H9 (cell line): ENCODE results near the gene CCKAR. TPM values are rescaled to one million over a fixed set of nuclear protein-coding genes. Genes with fewer than 3 reads are reported as not detected.

Experiments used
- DNase-seq: peaks from one replicate; pipeline ENCODE4 v3.0.0-alpha.2; 2017
- H2AFZ ChIP-seq: one replicate; pipeline ENCODE4 v1.6.1; 2013; ENCODE audit warnings: mild to moderate bottlenecking, low read length, control low read depth, moderate library complexity
- H2AK5ac ChIP-seq: 2 replicates; pipeline ENCODE4 v1.6.1; 2013; ENCODE audit warnings: low read length, control low read depth, mixed read lengths; ENCODE audit not compliant: insufficient read length
- H2BK120ac ChIP-seq: one replicate; pipeline ENCODE4 v1.6.1; 2013; ENCODE audit warnings: low read depth, mild to moderate bottlenecking, low read length, control low read depth, inconsistent platforms; ENCODE audit not compliant: poor library complexity, severe bottlenecking
- H2BK12ac ChIP-seq: 2 replicates; pipeline ENCODE4 v1.6.1; 2013; ENCODE audit warnings: low read length, control low read depth, mixed read lengths, low read depth; ENCODE audit not compliant: insufficient read length
- H2BK15ac ChIP-seq: 2 replicates; pipeline ENCODE4 v1.6.1; 2013; ENCODE audit warnings: low read depth, low read length, control low read depth
- H2BK20ac ChIP-seq: one replicate; pipeline ENCODE4 v1.6.1; 2013; ENCODE audit warnings: low read depth, mild to moderate bottlenecking, low read length, control low read depth, inconsistent platforms; ENCODE audit not compliant: poor library complexity, severe bottlenecking
- H2BK5ac ChIP-seq: 2 replicates; pipeline ENCODE4 v1.6.1; 2013; ENCODE audit warnings: low read length, control low read depth, mixed read lengths; ENCODE audit not compliant: insufficient read length
- H3K14ac ChIP-seq: 2 replicates; pipeline ENCODE4 v1.6.1; 2013; ENCODE audit warnings: low read length, control low read depth; ENCODE audit not compliant: insufficient read depth
- H3K18ac ChIP-seq: 2 replicates; pipeline ENCODE4 v1.6.1; 2013; ENCODE audit warnings: low read depth, mild to moderate bottlenecking, mixed read lengths, low read length, control low read depth; ENCODE audit not compliant: insufficient read length
- H3K23ac ChIP-seq: 2 replicates; pipeline ENCODE4 v1.6.1; 2013; ENCODE audit warnings: low read length, control low read depth, mixed read lengths, low read depth; ENCODE audit not compliant: insufficient read length
- H3K23me2 ChIP-seq: 2 replicates; pipeline ENCODE4 v1.6.1; 2013; ENCODE audit warnings: low read depth, mild to moderate bottlenecking, mixed read lengths, low read length, control low read depth; ENCODE audit not compliant: insufficient read length, poor library complexity, severe bottlenecking
- H3K27ac ChIP-seq: 2 replicates; pipeline ENCODE4 v1.5.1; 2013; ENCODE audit warnings: low read length, control low read depth, mixed read lengths, low read depth; ENCODE audit not compliant: insufficient read length
- H3K27me3 ChIP-seq: 2 replicates; pipeline ENCODE4 v1.6.1; 2013; ENCODE audit warnings: low read length, control low read depth, inconsistent platforms; ENCODE audit not compliant: insufficient read depth
- H3K4ac ChIP-seq: 2 replicates; pipeline ENCODE4 v1.6.1; 2013; ENCODE audit warnings: low read depth, mild to moderate bottlenecking, control low read depth, inconsistent platforms, low read length, moderate library complexity
- H3K4me1 ChIP-seq: 2 replicates; pipeline ENCODE4 v1.6.1; 2013; ENCODE audit warnings: low read length, control low read depth, inconsistent platforms; ENCODE audit not compliant: insufficient read depth
- H3K4me2 ChIP-seq: 2 replicates; pipeline ENCODE4 v1.6.1; 2013; ENCODE audit warnings: low read length, control low read depth, mixed read lengths; ENCODE audit not compliant: insufficient read length, insufficient read depth
- H3K56ac ChIP-seq: 2 replicates; pipeline ENCODE4 v1.6.1; 2013; ENCODE audit warnings: low read depth, mild to moderate bottlenecking, mixed read lengths, low read length, control low read depth; ENCODE audit not compliant: insufficient read length
- H3K79me1 ChIP-seq: 2 replicates; pipeline ENCODE4 v1.6.1; 2013; ENCODE audit warnings: low read depth, mild to moderate bottlenecking, moderate library complexity, low read length, control low read depth, inconsistent platforms; ENCODE audit not compliant: insufficient read depth, poor library complexity, severe bottlenecking
- H3K79me2 ChIP-seq: 2 replicates; pipeline ENCODE4 v1.6.1; 2013; ENCODE audit warnings: low read length, control low read depth, inconsistent platforms; ENCODE audit not compliant: insufficient read depth
- H3K9ac ChIP-seq: 2 replicates; pipeline ENCODE4 v1.6.1; 2013; ENCODE audit warnings: low read length, control low read depth, mixed read lengths; ENCODE audit not compliant: insufficient read length; ENCODE audit errors: extremely low read depth
- H3K9me3 ChIP-seq: one replicate; pipeline ENCODE4 v1.6.1; 2013; ENCODE audit warnings: low read depth, low read length, inconsistent platforms; ENCODE audit not compliant: control insufficient read depth
- H3T11ph ChIP-seq: one replicate; pipeline ENCODE4 v1.6.1; 2013; ENCODE audit warnings: mild to moderate bottlenecking, low read length, control low read depth, inconsistent platforms
- H4K20me1 ChIP-seq: one replicate; pipeline ENCODE4 v1.6.1; 2013; ENCODE audit not compliant: control insufficient read depth, insufficient read length, insufficient read depth
- H4K5ac ChIP-seq: 2 replicates; pipeline ENCODE4 v1.6.1; 2013; ENCODE audit warnings: low read depth, mild to moderate bottlenecking, mixed read lengths, low read length, control low read depth; ENCODE audit not compliant: insufficient read length
- H4K8ac ChIP-seq: replicated peaks from 2 replicates; pipeline ENCODE4 v1.6.1; 2013; ENCODE audit warnings: low read length, control low read depth, mixed read lengths, low read depth; ENCODE audit not compliant: insufficient read length
- H4K91ac ChIP-seq: 2 replicates; pipeline ENCODE4 v1.6.1; 2013; ENCODE audit warnings: low read depth, mild to moderate bottlenecking, moderate library complexity, mixed read lengths, low read length, control low read depth; ENCODE audit not compliant: insufficient read length
- H3K27ac Mint-ChIP-seq, 3 experiments: 2 replicates in 2 of 3; 3 replicates in 1 of 3; pipeline ENCODE4 v1.8.0; 2020 to 2021; ENCODE audit warnings: mixed read lengths in 3 of 3, mild to moderate bottlenecking in 1 of 3, moderate library complexity in 1 of 3
- H3K27me3 Mint-ChIP-seq: 2 replicates; pipeline ENCODE4 v1.8.0; 2021; ENCODE audit warnings: low read depth, mild to moderate bottlenecking, moderate library complexity, mixed read lengths
- H3K36me3 Mint-ChIP-seq, 3 experiments: 2 replicates in 2 of 3; 3 replicates in 1 of 3; pipeline ENCODE4 v1.8.0; 2020 to 2021; ENCODE audit warnings: low read depth in 3 of 3, mixed read lengths in 3 of 3; ENCODE audit not compliant: insufficient read depth in 1 of 3
- H3K4me1 Mint-ChIP-seq, 2 experiments: 2 replicates each; pipeline ENCODE4 v1.8.0; 2020; ENCODE audit warnings: mixed read lengths in 2 of 2
- H3K4me3 Mint-ChIP-seq, 2 experiments: 2 replicates in 1 of 2; 3 replicates in 1 of 2; pipeline ENCODE4 v1.8.0; 2020 to 2021; ENCODE audit warnings: mild to moderate bottlenecking in 2 of 2, mixed read lengths in 2 of 2, moderate library complexity in 1 of 2
- H3K9me3 Mint-ChIP-seq, 2 experiments: 2 replicates in 1 of 2; 3 replicates in 1 of 2; pipeline ENCODE4 v1.8.0; 2020; ENCODE audit warnings: mild to moderate bottlenecking in 2 of 2, mixed read lengths in 2 of 2, moderate library complexity in 1 of 2
- CTCF ChIP-seq: fragments of 200-600 bp; sonication (generic); conservative IDR thresholded peaks from 3 replicates; pipeline ENCODE4 v1.8.0; 2021; ENCODE audit warnings: antibody characterized with exemption, mild to moderate bottlenecking
- WGBS: extraction: QIAGEN DNeasy Blood & Tissue Kit; methylation state at CpG from one replicate; pipeline ENCODE4 v1.1.7; 2013; ENCODE audit warnings: missing lambda C conversion rate, low lambda C conversion rate, mixed read lengths; ENCODE audit not compliant: insufficient read length; ENCODE audit errors: extremely low coverage; 5-methylcytosine and 5-hydroxymethylcytosine counted together
- total RNA-seq: library from RNA; stranded (reverse); gene quantifications from 2 replicates; pipeline ENCODE4 v1.2.1, GENCODE V29; 2021

The CCKAR gene
- total RNA-seq, 1 experiment from 2014 or later = not detected

GRCh38 chr4:26473893-26474292 is 16.4 kb downstream of the CCKAR start:
- H3K23ac ChIP-seq = no peak overlapping the region
- peak overlapping the region in 1 of 3 experiments; percentile 17; a peak in 1 of 7 replicates for H3K27ac Mint-ChIP-seq
- no peaks in the 10 kb centered on the region; the same call in none of the 2 replicates for H3K27me3 Mint-ChIP-seq
- no peak overlapping the region for H2AFZ ChIP-seq
- H3K18ac ChIP-seq = no peak overlapping the region
- no peak overlapping the region for H3K14ac ChIP-seq
- H3K27ac ChIP-seq = no peak overlapping the region
- H4K91ac ChIP-seq = no peak overlapping the region
- no peak overlapping the region for H2BK5ac ChIP-seq
- no peak overlapping the region for H3K4ac ChIP-seq
- no peak overlapping the region for H2BK20ac ChIP-seq
- H4K20me1 ChIP-seq = no peaks in the 10 kb centered on the region
- WGBS = no CpG with 5 or more reads among the region's 8 CpGs
- H4K8ac ChIP-seq = no peak overlapping the region
- no peak overlapping the region for H3K4me2 ChIP-seq
- H2BK15ac ChIP-seq = no peak overlapping the region
- no peak overlapping the region for H3T11ph ChIP-seq
- no peak overlapping the region for H3K4me3 Mint-ChIP-seq
- H2AK5ac ChIP-seq = no peak overlapping the region
- no peaks in the 10 kb centered on the region for H3K4me1 Mint-ChIP-seq
- no peaks in the 10 kb centered on the region for H3K79me1 ChIP-seq
- H3K9ac ChIP-seq = no peak overlapping the region
- DNase-seq = no peak
- no peak overlapping the region for H3K56ac ChIP-seq
- H4K5ac ChIP-seq = no peak overlapping the region
- H3K23me2 ChIP-seq = no peaks in the 10 kb centered on the region
- no peaks in the 10 kb centered on the region for H3K9me3 ChIP-seq
- H3K79me2 ChIP-seq = no peaks in the 10 kb centered on the region
- H3K4me1 ChIP-seq = no peaks in the 10 kb centered on the region
- H3K36me3 Mint-ChIP-seq = no peaks in the 10 kb centered on the region
- TF ChIP-seq CTCF = no peak
- no peak overlapping the region for H2BK120ac ChIP-seq
- no peaks in the 10 kb centered on the region; a peak in 1 of 5 replicates for H3K9me3 Mint-ChIP-seq
- H2BK12ac ChIP-seq = no peak overlapping the region
- H3K27me3 ChIP-seq = no peaks in the 10 kb centered on the region
